ENCODE data around the gene BTG2. TPM values are rescaled to one million over a fixed set of nuclear protein-coding genes. Genes with fewer than 3 reads are reported as not detected.

BTG2 gene
- total RNA-seq, 1 donor from 2014 or later: 63.3 TPM

- peak; percentile 93 for DNase-seq (ENCODE audit: low spot score)
These were observed 34.9 kb downstream of the BTG2 start for GRCh38 chr1:203340112-203340790.

GRCh38 chr1:203342192-203342940 is 37.0 kb downstream of the BTG2 start:
- peak; percentile 54 for DNase-seq (ENCODE audit: low spot score)

- DNase-seq (ENCODE audit: low spot score): peak; percentile 57
These were observed 38.8 kb downstream of the BTG2 start for GRCh38 chr1:203343956-203344754.

- DNase-seq (ENCODE audit: low spot score): peak; percentile 89
These were observed 40.9 kb downstream of the BTG2 start for GRCh38 chr1:203346060-203346768.

GRCh38 chr1:203346769-203347102 is 41.4 kb downstream of the BTG2 start:
- no peak for DNase-seq (ENCODE audit: low spot score)

- DNase-seq (ENCODE audit: low spot score): no peak
These were observed 43.8 kb downstream of the BTG2 start for GRCh38 chr1:203349166-203349565.

GRCh38 chr1:203349773-203350524 is 44.6 kb downstream of the BTG2 start:
- no peak for DNase-seq (ENCODE audit: low spot score)

- DNase-seq (ENCODE audit: low spot score): peak; percentile 93
These were observed 45.8 kb downstream of the BTG2 start, which contains the start of gene FMOD for GRCh38 chr1:203351037-203351625. Gene FMOD (minus strand): TSS chr1:203351122. CDS start chr1:203348270, 2,852 bp downstream.

GRCh38 chr1:203353486-203353885 is 48.2 kb downstream of the BTG2 start:
- DNase-seq (ENCODE audit: low spot score): no peak

GRCh38 chr1:203354246-203354645 is 48.9 kb downstream of the BTG2 start:
- no peak for DNase-seq (ENCODE audit: low spot score)

GRCh38 chr1:203359010-203359571 is 53.8 kb downstream of the BTG2 start:
- peak; percentile 79 for DNase-seq (ENCODE audit: low spot score)

Other genes with a start within 250 kb of the BTG2 start
- gene MYOG, start 219.5 kb upstream of the BTG2 start, total RNA-seq (ENCODE audit: insufficient read depth, low replicate concordance): 2.6 TPM
- 5.8 TPM for gene ADORA1, start 177.8 kb upstream of the BTG2 start, total RNA-seq (ENCODE audit: insufficient read depth, low replicate concordance)
- not detected for gene MYBPH, start 129.7 kb upstream of the BTG2 start, total RNA-seq (ENCODE audit: insufficient read depth, low replicate concordance)
- 5.8 TPM for gene CHI3L1, start 118.8 kb upstream of the BTG2 start, total RNA-seq (ENCODE audit: insufficient read depth, low replicate concordance)
- gene CHIT1, start 75.8 kb upstream of the BTG2 start, total RNA-seq (ENCODE audit: insufficient read depth, low replicate concordance): 1.4 TPM
- 227 TPM for gene FMOD, start 45.6 kb downstream of the BTG2 start, total RNA-seq (ENCODE audit: insufficient read depth, low replicate concordance)
- 7.0 TPM for gene PRELP, start 170.3 kb downstream of the BTG2 start, total RNA-seq (ENCODE audit: insufficient read depth, low replicate concordance)
- gene OPTC, start 188.6 kb downstream of the BTG2 start, total RNA-seq (ENCODE audit: insufficient read depth, low replicate concordance): not detected

All from umbilical cord (tissue), 2 donors.